Body of pancreas (tissue), 4 donors: ENCODE measurements around the gene EHBP1.

Experiments used
- CTCF ChIP-seq, 7 experiments: fragments of 450-650 bp in 4 of 7; fragments of 200-600 bp in 3 of 7; sonication (generic) in 3 of 7; IDR thresholded peaks; one replicate each; pipeline ENCODE4 v1.5.1; 2016 to 2019; ENCODE audit warnings: antibody characterized with exemption in 7 of 7
- POLR2A ChIP-seq, 3 donors: fragments of 450-650 bp; IDR thresholded peaks; one replicate each; pipeline ENCODE4 v1.6.1; 2016; ENCODE audit warnings: antibody characterized with exemption in 3 of 3, mild to moderate bottlenecking in 2 of 3

- TF ChIP-seq CTCF (IDR thresholded peaks at IDR 0.05) (no peak), POLR2A (IDR thresholded peaks at IDR 0.05) (no peak)
Observed at GRCh38 chr2:62662131-62662530, 43.4 kb upstream of the EHBP1 start.
